Trophoblast cell (in vitro differentiated cells and primary cell): ENCODE data around the gene MINPP1.

ENCODE experiments used
- DNase-seq, 2 donors: peaks; one replicate each; pipeline ENCODE4 v3.0.0-alpha.2; 2016
- H2AFZ ChIP-seq: 2 replicates; pipeline ENCODE4 v1.6.1; 2013; ENCODE audit warnings: low read length, moderate library complexity, mild to moderate bottlenecking; ENCODE audit not compliant: insufficient read depth, poor library complexity
- H2AK5ac ChIP-seq: 2 replicates; pipeline ENCODE4 v1.6.1; 2013; ENCODE audit warnings: mild to moderate bottlenecking, low read length
- H2BK120ac ChIP-seq: 2 replicates; pipeline ENCODE4 v1.6.1; 2013; ENCODE audit warnings: low read length, mild to moderate bottlenecking, moderate library complexity; ENCODE audit not compliant: insufficient read depth, poor library complexity
- H2BK12ac ChIP-seq: 2 replicates; pipeline ENCODE4 v1.6.1; 2013; ENCODE audit warnings: mild to moderate bottlenecking, low read length, moderate library complexity
- H2BK5ac ChIP-seq: 2 replicates; pipeline ENCODE4 v1.6.1; 2013; ENCODE audit warnings: low read length, low read depth, moderate library complexity, mild to moderate bottlenecking; ENCODE audit not compliant: poor library complexity
- H3K14ac ChIP-seq: 2 replicates; pipeline ENCODE4 v1.6.1; 2013; ENCODE audit warnings: mild to moderate bottlenecking, low read length
- H3K18ac ChIP-seq: 2 replicates; pipeline ENCODE4 v1.6.1; 2013; ENCODE audit warnings: mild to moderate bottlenecking, low read length
- H3K23ac ChIP-seq: 2 replicates; pipeline ENCODE4 v1.6.1; 2013; ENCODE audit warnings: low read length
- H3K27ac ChIP-seq: 2 replicates; pipeline ENCODE4 v1.5.1; 2013; ENCODE audit warnings: low read depth, mild to moderate bottlenecking, inconsistent platforms, low read length, moderate library complexity
- H3K27me3 ChIP-seq: 2 replicates; pipeline ENCODE4 v1.6.1; 2013; ENCODE audit warnings: inconsistent platforms, mild to moderate bottlenecking, low read length, moderate library complexity; ENCODE audit not compliant: insufficient read depth
- H3K36me3 ChIP-seq, 2 experiments: 1 replicate in 1 of 2; 2 replicates in 1 of 2; pipeline ENCODE4 v1.6.1; 2013; ENCODE audit warnings: low read length in 2 of 2, mild to moderate bottlenecking in 2 of 2, moderate library complexity in 1 of 2; ENCODE audit not compliant: insufficient read depth in 2 of 2, control insufficient read depth in 1 of 2
- H3K4ac ChIP-seq: 2 replicates; pipeline ENCODE4 v1.6.1; 2013; ENCODE audit warnings: low read depth, mild to moderate bottlenecking, low read length, moderate library complexity
- H3K4me1 ChIP-seq, 2 experiments: 1 replicate in 1 of 2; 2 replicates in 1 of 2; pipeline ENCODE4 v1.6.1; 2013; ENCODE audit warnings: low read length in 2 of 2, mild to moderate bottlenecking in 2 of 2, moderate library complexity in 1 of 2; ENCODE audit not compliant: insufficient read depth in 2 of 2, control insufficient read depth in 1 of 2
- H3K4me2 ChIP-seq: 2 replicates; pipeline ENCODE4 v1.6.1; 2013; ENCODE audit warnings: inconsistent platforms, mild to moderate bottlenecking, low read length, moderate library complexity
- H3K4me3 ChIP-seq: 2 replicates; pipeline ENCODE4 v1.5.1; 2013; ENCODE audit warnings: mild to moderate bottlenecking, low read depth, low read length, inconsistent platforms
- H3K79me1 ChIP-seq: one replicate; pipeline ENCODE4 v1.6.1; 2013; ENCODE audit warnings: low read length
- H3K79me2 ChIP-seq: 2 replicates; pipeline ENCODE4 v1.6.1; 2013; ENCODE audit warnings: low read length, mild to moderate bottlenecking; ENCODE audit not compliant: control insufficient read depth, insufficient read depth, poor library complexity
- H3K9ac ChIP-seq: 2 replicates; pipeline ENCODE4 v1.6.1; 2013; ENCODE audit warnings: mild to moderate bottlenecking, low read length
- H3K9me3 ChIP-seq: 2 replicates; pipeline ENCODE4 v1.6.1; 2013; ENCODE audit warnings: low read depth, mild to moderate bottlenecking, control low read depth, inconsistent platforms, low read length; ENCODE audit not compliant: insufficient read depth
- H4K12ac ChIP-seq: 2 replicates; pipeline ENCODE4 v1.6.1; 2013; ENCODE audit warnings: low read depth, mild to moderate bottlenecking, low read length, moderate library complexity
- H4K8ac ChIP-seq: 2 replicates; pipeline ENCODE4 v1.6.1; 2013; ENCODE audit warnings: low read depth, mild to moderate bottlenecking, low read length, moderate library complexity
- H4K91ac ChIP-seq: one replicate; pipeline ENCODE4 v1.6.1; 2013; ENCODE audit warnings: low read depth, mild to moderate bottlenecking, low read length, moderate library complexity
- WGBS: extraction: QIAGEN DNeasy Blood & Tissue Kit; methylation state at CpG from one replicate; pipeline ENCODE4 v1.1.7; 2013; ENCODE audit warnings: missing lambda C conversion rate; ENCODE audit not compliant: insufficient read length, insufficient coverage; ENCODE audit errors: extremely low coverage; 5-methylcytosine and 5-hydroxymethylcytosine counted together

MINPP1 gene

GRCh38 chr10:87507879-87508483 lies 3.3 kb downstream of the MINPP1 start:
- Histone ChIP-seq H2BK12ac (no peak overlapping the region), H4K12ac (no peak overlapping the region), H4K8ac (no peak overlapping the region), H3K36me3 (peaks cover 0 to 1% of the 10 kb centered on the region in 2 experiments), H2BK5ac (no peak overlapping the region), H3K27ac (no peak overlapping the region), H3K79me2 (peaks cover 2% of the 10 kb centered on the region), H3K4me2 (no peak overlapping the region), H3K4me3 (no peak overlapping the region), H2BK120ac (no peak overlapping the region), H4K91ac (no peak overlapping the region), H3K4me1 (peaks cover 0 to 2% of the 10 kb centered on the region in 2 experiments), H3K23ac (no peak overlapping the region), H2AFZ (no peak overlapping the region), H3K27me3 (no peaks in the 10 kb centered on the region), H3K9me3 (peaks cover 3% of the 10 kb centered on the region), H3K9ac (no peak overlapping the region), H3K14ac (no peak overlapping the region), H3K4ac (no peak overlapping the region), H3K79me1 (peaks cover 6% of the 10 kb centered on the region), H3K18ac (no peak overlapping the region), H2AK5ac (no peak overlapping the region)
- DNase-seq = no peak
- WGBS = no CpG with 5 or more reads among the region's 5 CpGs

DNA sequence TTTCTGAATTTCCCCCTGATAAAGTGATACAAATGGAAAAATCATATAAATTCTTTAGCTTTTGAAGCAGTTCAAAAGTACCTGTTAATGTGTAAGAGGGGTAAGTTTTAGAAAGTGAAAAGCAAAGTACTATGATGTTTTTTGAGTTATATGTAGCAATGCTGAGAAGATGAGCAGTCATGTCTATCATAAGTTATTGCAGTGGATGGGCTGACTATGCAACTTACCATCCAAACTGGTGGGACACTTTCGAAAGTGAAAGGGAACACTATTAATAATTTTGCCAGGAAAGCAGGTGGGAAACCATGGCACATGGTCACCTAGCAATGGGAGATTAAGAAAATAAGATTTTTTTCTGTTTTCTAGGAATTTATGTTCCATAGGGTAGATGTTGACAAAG lies 4.1 kb downstream of the MINPP1 start:
- peaks cover 6% of the 10 kb centered on the region for H3K79me1 ChIP-seq
- no peak overlapping the region for H2BK12ac ChIP-seq
- no peak overlapping the region for H3K23ac ChIP-seq
- peaks cover 2% of the 10 kb centered on the region for H3K79me2 ChIP-seq
- H3K14ac ChIP-seq = no peak overlapping the region
- H2BK120ac ChIP-seq = no peak overlapping the region
- H3K18ac ChIP-seq = no peak overlapping the region
- WGBS = no CpG with 5 or more reads among the region's 1 CpG
- no peak overlapping the region for H3K27ac ChIP-seq
- no peak for DNase-seq
- no peak overlapping the region for H4K8ac ChIP-seq
- no peaks in the 10 kb centered on the region for H3K27me3 ChIP-seq
- no peak overlapping the region for H3K4me3 ChIP-seq
- peaks cover 0 to 2% of the 10 kb centered on the region in 2 experiments for H3K4me1 ChIP-seq
- H3K9ac ChIP-seq = no peak overlapping the region
- no peak overlapping the region for H2AFZ ChIP-seq
- no peak overlapping the region for H4K12ac ChIP-seq
- no peak overlapping the region for H2BK5ac ChIP-seq
- peaks cover 3% of the 10 kb centered on the region for H3K9me3 ChIP-seq
- no peak overlapping the region for H4K91ac ChIP-seq
- peaks cover 0 to 1% of the 10 kb centered on the region in 2 experiments for H3K36me3 ChIP-seq
- H2AK5ac ChIP-seq = no peak overlapping the region
- no peak overlapping the region for H3K4ac ChIP-seq
- H3K4me2 ChIP-seq = no peak overlapping the region

GRCh38 chr10:87510025-87510424 lies 5.3 kb downstream of the MINPP1 start:
- DNase-seq = no peak
- no peak overlapping the region for H3K4me3 ChIP-seq
- H3K4me2 ChIP-seq = no peak overlapping the region
- no peak overlapping the region for H3K18ac ChIP-seq
- no peak overlapping the region for H2BK120ac ChIP-seq
- no CpG with 5 or more reads among the region's 3 CpGs for WGBS
- no peak overlapping the region for H2BK5ac ChIP-seq
- no peak overlapping the region for H2AFZ ChIP-seq
- H2AK5ac ChIP-seq = no peak overlapping the region
- H3K9ac ChIP-seq = no peak overlapping the region
- H3K36me3 ChIP-seq = peaks cover 5 to 6% of the 10 kb centered on the region in 2 experiments
- no peak overlapping the region for H3K23ac ChIP-seq
- H3K4ac ChIP-seq = no peak overlapping the region
- no peak overlapping the region for H4K12ac ChIP-seq
- no peak overlapping the region for H4K91ac ChIP-seq
- no peak overlapping the region for H2BK12ac ChIP-seq
- no peaks in the 10 kb centered on the region for H3K27me3 ChIP-seq
- H3K79me2 ChIP-seq = no peaks in the 10 kb centered on the region
- H4K8ac ChIP-seq = no peak overlapping the region
- no peak overlapping the region for H3K27ac ChIP-seq
- H3K79me1 ChIP-seq = no peaks in the 10 kb centered on the region
- H3K4me1 ChIP-seq = peaks cover 0 to 2% of the 10 kb centered on the region in 2 experiments
- peaks cover 2% of the 10 kb centered on the region for H3K9me3 ChIP-seq
- H3K14ac ChIP-seq = no peak overlapping the region

DNA sequence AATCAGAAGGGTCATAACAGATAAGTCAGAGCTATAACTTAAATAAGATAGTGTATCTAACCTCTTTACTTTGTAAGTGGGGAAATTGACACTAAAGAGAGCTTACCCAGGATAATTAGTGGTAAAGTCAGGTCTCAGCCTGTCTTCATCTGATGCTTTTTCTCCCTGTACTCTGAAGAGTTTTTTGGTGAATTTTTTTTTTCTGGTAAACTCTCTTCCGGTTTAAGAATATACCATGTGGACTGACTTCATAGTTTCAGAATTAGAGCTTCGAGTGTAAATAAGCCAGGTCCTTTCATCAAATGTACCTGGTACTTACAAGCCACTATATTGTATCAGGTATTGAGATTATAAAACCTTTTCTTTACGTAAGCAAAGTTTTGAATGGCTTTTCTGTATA lies 6.8 kb downstream of the MINPP1 start:
- no peaks in the 10 kb centered on the region for H3K79me2 ChIP-seq
- H2BK5ac ChIP-seq = no peak overlapping the region
- WGBS = no CpG with 5 or more reads among the region's 3 CpGs
- H3K27me3 ChIP-seq = no peaks in the 10 kb centered on the region
- H2BK12ac ChIP-seq = no peak overlapping the region
- no peak overlapping the region for H3K14ac ChIP-seq
- no peak overlapping the region for H2AFZ ChIP-seq
- H3K4me3 ChIP-seq = no peak overlapping the region
- no peak overlapping the region for H3K4ac ChIP-seq
- H3K23ac ChIP-seq = no peak overlapping the region
- no peak for DNase-seq
- H4K91ac ChIP-seq = no peak overlapping the region
- no peak overlapping the region for H4K8ac ChIP-seq
- H2AK5ac ChIP-seq = no peak overlapping the region
- no peaks in the 10 kb centered on the region for H3K79me1 ChIP-seq
- no peak overlapping the region for H3K18ac ChIP-seq
- no peak overlapping the region for H3K9ac ChIP-seq
- no peak overlapping the region for H4K12ac ChIP-seq
- no peak overlapping the region for H3K4me2 ChIP-seq
- H3K9me3 ChIP-seq = no peaks in the 10 kb centered on the region
- no peaks in the 10 kb centered on the region for H3K4me1 ChIP-seq
- H2BK120ac ChIP-seq = no peak overlapping the region
- no peak overlapping the region for H3K27ac ChIP-seq
- peaks cover 6 to 7% of the 10 kb centered on the region in 2 experiments for H3K36me3 ChIP-seq
